Glutamatergic neuron (in vitro differentiated cells): ENCODE measurements around the gene NMU. TPM values are rescaled to one million over a fixed set of nuclear protein-coding genes. Genes with fewer than 3 reads are reported as not detected.

Experiments used
- DNase-seq: peaks from one replicate; pipeline ENCODE4 v3.0.0; 2022
- H3K27ac Mint-ChIP-seq: one replicate; pipeline ENCODE4 v1.8.0; 2020; ENCODE audit warnings: mild to moderate bottlenecking, mixed read lengths, inconsistent platforms; ENCODE audit not compliant: unreplicated experiment
- H3K27me3 Mint-ChIP-seq: one replicate; pipeline ENCODE4 v1.8.0; 2020; ENCODE audit warnings: mild to moderate bottlenecking, moderate library complexity, mixed read lengths, inconsistent platforms; ENCODE audit not compliant: unreplicated experiment
- H3K36me3 Mint-ChIP-seq: one replicate; pipeline ENCODE4 v1.8.0; 2020; ENCODE audit warnings: mild to moderate bottlenecking, mixed read lengths, inconsistent platforms; ENCODE audit not compliant: unreplicated experiment
- H3K4me1 Mint-ChIP-seq: one replicate; pipeline ENCODE4 v1.8.0; 2020; ENCODE audit warnings: mild to moderate bottlenecking, low read depth, mixed read lengths, inconsistent platforms; ENCODE audit not compliant: unreplicated experiment
- H3K4me3 Mint-ChIP-seq: one replicate; pipeline ENCODE4 v1.8.0; 2020; ENCODE audit warnings: mild to moderate bottlenecking, mixed read lengths, inconsistent platforms; ENCODE audit not compliant: unreplicated experiment
- H3K9me3 Mint-ChIP-seq: one replicate; pipeline ENCODE4 v1.8.0; 2020; ENCODE audit warnings: mild to moderate bottlenecking, moderate library complexity, mixed read lengths, inconsistent platforms; ENCODE audit not compliant: unreplicated experiment
- CTCF ChIP-seq: fragments of 200-600 bp; sonication (generic); IDR thresholded peaks from one replicate; pipeline ENCODE4 v1.5.0; 2021; ENCODE audit not compliant: partially characterized antibody, unreplicated experiment
- total RNA-seq: library from RNA; stranded (reverse); fragmentation: NEBNext Ultra II Directional; extraction: Animal tissue kit (Norgen Biotek cat#: 25700); gene quantifications from one replicate; pipeline ENCODE4 v1.2.1, GENCODE V29; 2021; ENCODE audit not compliant: unreplicated experiment

The NMU gene
- total RNA-seq, 1 donor from 2014 or later: 9.4 TPM

- Mint-ChIP-seq H3K27ac (no peak overlapping the region), H3K27me3 (no peaks in the 10 kb centered on the region), H3K36me3 (no peaks in the 10 kb centered on the region), H3K4me1 (no peaks in the 10 kb centered on the region), H3K4me3 (no peak overlapping the region), H3K9me3 (peaks cover 2% of the 10 kb centered on the region)
- no peak for TF ChIP-seq CTCF
- DNase-seq: no peak
Observed at GRCh38 chr4:55666535-55666934, 30.4 kb upstream of the NMU start.

GRCh38 chr4:55663145-55663544 lies 27.0 kb upstream of the NMU start:
- H3K4me3 Mint-ChIP-seq: no peak overlapping the region
- H3K9me3 Mint-ChIP-seq: no peaks in the 10 kb centered on the region
- H3K27ac Mint-ChIP-seq: no peak overlapping the region
- H3K4me1 Mint-ChIP-seq: no peaks in the 10 kb centered on the region
- H3K27me3 Mint-ChIP-seq: no peaks in the 10 kb centered on the region
- H3K36me3 Mint-ChIP-seq: no peaks in the 10 kb centered on the region
- TF ChIP-seq CTCF: no peak
- no peak for DNase-seq

- Mint-ChIP-seq H3K27me3 (no peaks in the 10 kb centered on the region), H3K36me3 (no peaks in the 10 kb centered on the region), H3K4me1 (no peaks in the 10 kb centered on the region), H3K9me3 (no peaks in the 10 kb centered on the region), H3K27ac (no peak overlapping the region), H3K4me3 (no peak overlapping the region)
- TF ChIP-seq CTCF: no peak
- DNase-seq: no peak
Observed at GRCh38 chr4:55661398-55662056, 25.4 kb upstream of the NMU start.

GRCh38 chr4:55658657-55659056 lies 22.6 kb upstream of the NMU start:
- H3K27me3 Mint-ChIP-seq: no peaks in the 10 kb centered on the region
- no peak overlapping the region for H3K4me3 Mint-ChIP-seq
- no peak for TF ChIP-seq CTCF

GRCh38 chr4:55654131-55654530 lies 18.0 kb upstream of the NMU start:
- Mint-ChIP-seq H3K4me1 (no peaks in the 10 kb centered on the region), H3K4me3 (no peak overlapping the region), H3K27ac (no peak overlapping the region), H3K36me3 (no peaks in the 10 kb centered on the region), H3K27me3 (no peaks in the 10 kb centered on the region), H3K9me3 (no peaks in the 10 kb centered on the region)
- no peak for DNase-seq
- no peak for TF ChIP-seq CTCF

More at GRCh38 chr4:55658657-55659056, 22.6 kb upstream of the NMU start:
- H3K9me3 Mint-ChIP-seq: no peaks in the 10 kb centered on the region
- H3K36me3 Mint-ChIP-seq: no peaks in the 10 kb centered on the region
- H3K4me1 Mint-ChIP-seq: no peaks in the 10 kb centered on the region
- H3K27ac Mint-ChIP-seq: no peak overlapping the region
- DNase-seq: no peak
